DND-41 (cell line): ENCODE measurements around the gene GDF11.
A peak's percentile ranks its signal among the peaks of the same experiment; 100 is the strongest.

Experiments used
- ATAC-seq: fragments of 200-7000 bp; cut with Tn5 transposase; 3 replicates; pipeline ENCODE4 v1.9.1; 2021; ENCODE audit warnings: low read depth; ENCODE audit not compliant: insufficient read depth
- DNase-seq: peaks from one replicate; pipeline ENCODE4 v3.0.0-alpha.2; 2020
- H2AFZ ChIP-seq: 2 replicates; pipeline ENCODE4 v1.6.0; 2012; ENCODE audit warnings: low read depth, low read length
- H3K27ac ChIP-seq: 2 replicates; pipeline ENCODE4 v1.5.1; 2012; ENCODE audit warnings: low read length, inconsistent platforms
- H3K27me3 ChIP-seq: fragments of 200-600 bp; sonication (generic); 2 replicates; pipeline ENCODE4 v1.6.0; 2012; ENCODE audit warnings: low read length, mild to moderate bottlenecking, inconsistent platforms; ENCODE audit not compliant: insufficient read depth, poor library complexity
- H3K36me3 ChIP-seq: 2 replicates; pipeline ENCODE4 v1.5.1; 2012; ENCODE audit warnings: low read length, inconsistent platforms; ENCODE audit not compliant: insufficient read depth
- H3K4me1 ChIP-seq: 2 replicates; pipeline ENCODE4 v1.5.1; 2012; ENCODE audit warnings: mild to moderate bottlenecking, low read length; ENCODE audit not compliant: insufficient read depth
- H3K4me2 ChIP-seq: 2 replicates; pipeline ENCODE4 v1.6.0; 2012; ENCODE audit warnings: mild to moderate bottlenecking, moderate library complexity, low read length, inconsistent platforms; ENCODE audit not compliant: insufficient read depth
- H3K4me3 ChIP-seq, 2 experiments: fragments of 200-600 bp in 1 of 2; shearing (Covaris generic) in 1 of 2; 2 replicates each; pipeline ENCODE4 v1.5.1; 2012 to 2016; ENCODE audit warnings: inconsistent platforms in 2 of 2, low read length in 2 of 2, mild to moderate bottlenecking in 2 of 2, low read depth in 1 of 2, moderate library complexity in 1 of 2
- H3K79me2 ChIP-seq: 2 replicates; pipeline ENCODE4 v1.6.0; 2012; ENCODE audit warnings: low read length, inconsistent platforms; ENCODE audit not compliant: insufficient read depth
- H3K9ac ChIP-seq: 2 replicates; pipeline ENCODE4 v1.6.0; 2012; ENCODE audit warnings: low read depth, mild to moderate bottlenecking, inconsistent platforms, low read length, moderate library complexity
- H3K9me3 ChIP-seq: 2 replicates; pipeline ENCODE4 v1.5.1; 2012; ENCODE audit warnings: low read length, moderate library complexity, mild to moderate bottlenecking, inconsistent platforms; ENCODE audit not compliant: insufficient read depth, severe bottlenecking
- H4K20me1 ChIP-seq: 2 replicates; pipeline ENCODE4 v1.6.0; 2012; ENCODE audit warnings: low read length; ENCODE audit not compliant: insufficient read depth
- EZH2 ChIP-seq: IDR thresholded peaks from 3 replicates; pipeline ENCODE4 v1.6.1; 2012; ENCODE audit warnings: borderline replicate concordance, low read depth, mild to moderate bottlenecking, moderate library complexity, low read length, inconsistent platforms; ENCODE audit not compliant: severe bottlenecking
- TF ChIP-seq, protein P1 (sequence below): IDR thresholded peaks from 2 replicates; pipeline ENCODE4 v1.5.1; 2012; ENCODE audit warnings: borderline replicate concordance, low read length, moderate library complexity, mild to moderate bottlenecking; ENCODE audit not compliant: poor library complexity, severe bottlenecking; ENCODE audit errors: extremely low read depth

The GDF11 gene

DNA sequence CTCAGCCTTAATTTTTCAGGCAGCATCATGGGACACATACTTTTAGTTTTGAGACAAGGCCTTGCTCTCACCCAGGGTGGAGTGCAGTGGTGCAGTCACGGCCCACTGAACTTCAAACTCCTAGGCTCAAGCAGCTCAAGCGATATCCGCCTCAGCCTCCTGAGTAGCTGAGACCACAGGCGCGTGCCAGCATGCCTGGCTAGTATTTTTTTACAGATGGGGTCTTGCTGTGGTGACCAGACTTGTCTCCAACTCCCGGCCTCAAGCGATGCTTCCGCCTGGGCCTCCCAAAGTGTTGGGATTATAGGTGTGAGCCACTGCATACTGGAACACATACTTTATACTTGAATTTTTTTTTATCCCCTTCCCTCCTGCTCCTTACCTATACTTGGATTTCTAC is 20.0 kb upstream of the GDF11 start:
- TF ChIP-seq, protein P1, sequence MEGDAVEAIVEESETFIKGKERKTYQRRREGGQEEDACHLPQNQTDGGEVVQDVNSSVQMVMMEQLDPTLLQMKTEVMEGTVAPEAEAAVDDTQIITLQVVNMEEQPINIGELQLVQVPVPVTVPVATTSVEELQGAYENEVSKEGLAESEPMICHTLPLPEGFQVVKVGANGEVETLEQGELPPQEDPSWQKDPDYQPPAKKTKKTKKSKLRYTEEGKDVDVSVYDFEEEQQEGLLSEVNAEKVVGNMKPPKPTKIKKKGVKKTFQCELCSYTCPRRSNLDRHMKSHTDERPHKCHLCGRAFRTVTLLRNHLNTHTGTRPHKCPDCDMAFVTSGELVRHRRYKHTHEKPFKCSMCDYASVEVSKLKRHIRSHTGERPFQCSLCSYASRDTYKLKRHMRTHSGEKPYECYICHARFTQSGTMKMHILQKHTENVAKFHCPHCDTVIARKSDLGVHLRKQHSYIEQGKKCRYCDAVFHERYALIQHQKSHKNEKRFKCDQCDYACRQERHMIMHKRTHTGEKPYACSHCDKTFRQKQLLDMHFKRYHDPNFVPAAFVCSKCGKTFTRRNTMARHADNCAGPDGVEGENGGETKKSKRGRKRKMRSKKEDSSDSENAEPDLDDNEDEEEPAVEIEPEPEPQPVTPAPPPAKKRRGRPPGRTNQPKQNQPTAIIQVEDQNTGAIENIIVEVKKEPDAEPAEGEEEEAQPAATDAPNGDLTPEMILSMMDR, result no peak
- TF ChIP-seq EZH2, result no peak
- no peak overlapping the region for H3K27ac ChIP-seq
- H3K27me3 ChIP-seq, result no peaks in the 10 kb centered on the region
- H3K36me3 ChIP-seq, result peaks cover 75% of the 10 kb centered on the region
- H3K9ac ChIP-seq, result no peak overlapping the region
- H2AFZ ChIP-seq, result no peak overlapping the region
- ATAC-seq (no peak), DNase-seq (no peak)
- peaks cover 3% of the 10 kb centered on the region; the same call in 1 of the 2 replicates for H4K20me1 ChIP-seq
- H3K9me3 ChIP-seq, result no peaks in the 10 kb centered on the region
- H3K4me2 ChIP-seq, result no peak overlapping the region
- H3K4me3 ChIP-seq, result no peak overlapping the region
- H3K79me2 ChIP-seq, result peaks cover 17% of the 10 kb centered on the region
- H3K4me1 ChIP-seq, result peaks cover 18% of the 10 kb centered on the region

DNA sequence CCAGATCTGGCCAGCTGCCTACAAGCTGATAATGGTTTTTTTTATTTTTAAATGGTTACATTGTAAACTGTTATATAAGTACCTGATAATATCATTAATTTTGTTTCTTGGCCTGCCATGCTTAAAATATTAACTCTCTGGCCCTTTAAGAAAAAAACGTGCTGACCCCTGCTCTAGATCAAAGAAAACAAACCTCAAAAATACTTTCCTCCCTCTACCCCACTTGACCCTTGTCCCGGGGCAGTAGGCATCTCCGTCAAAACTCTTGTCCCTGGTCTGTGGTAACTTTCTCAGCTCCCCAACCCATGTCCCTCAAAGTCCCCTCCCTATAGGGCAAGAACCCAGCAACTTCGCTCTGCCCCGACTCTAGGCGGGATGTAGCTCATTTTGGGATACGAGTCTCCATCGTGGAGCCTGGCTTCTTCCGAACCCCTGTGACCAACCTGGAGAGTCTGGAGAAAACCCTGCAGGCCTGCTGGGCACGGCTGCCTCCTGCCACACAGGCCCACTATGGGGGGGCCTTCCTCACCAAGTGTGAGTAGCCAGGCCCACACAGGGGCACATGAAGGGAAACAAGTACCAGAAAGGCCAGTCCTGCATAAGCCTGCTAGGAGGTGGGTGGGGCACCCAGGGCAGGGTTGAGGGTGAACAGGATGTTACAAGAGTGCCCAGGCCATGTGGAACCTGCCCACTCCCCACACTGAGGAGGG is 19.3 kb upstream of the GDF11 start:
- peaks cover 13% of the 10 kb centered on the region for H3K4me1 ChIP-seq
- no peaks in the 10 kb centered on the region for H3K9me3 ChIP-seq
- peaks cover 70% of the 10 kb centered on the region for H3K36me3 ChIP-seq
- no peak overlapping the region for H3K9ac ChIP-seq
- peaks cover 12% of the 10 kb centered on the region for H3K79me2 ChIP-seq
- no peak for DNase-seq
- no peak overlapping the region for H3K4me3 ChIP-seq
- H3K27me3 ChIP-seq, result no peaks in the 10 kb centered on the region
- peaks cover 3% of the 10 kb centered on the region; the same call in 1 of the 2 replicates for H4K20me1 ChIP-seq
- ATAC-seq, result no peak
- TF ChIP-seq EZH2, result no peak
- TF ChIP-seq, protein P1, result no peak
- no peak overlapping the region for H3K27ac ChIP-seq
- no peak overlapping the region for H2AFZ ChIP-seq
- no peak overlapping the region for H3K4me2 ChIP-seq

DNA sequence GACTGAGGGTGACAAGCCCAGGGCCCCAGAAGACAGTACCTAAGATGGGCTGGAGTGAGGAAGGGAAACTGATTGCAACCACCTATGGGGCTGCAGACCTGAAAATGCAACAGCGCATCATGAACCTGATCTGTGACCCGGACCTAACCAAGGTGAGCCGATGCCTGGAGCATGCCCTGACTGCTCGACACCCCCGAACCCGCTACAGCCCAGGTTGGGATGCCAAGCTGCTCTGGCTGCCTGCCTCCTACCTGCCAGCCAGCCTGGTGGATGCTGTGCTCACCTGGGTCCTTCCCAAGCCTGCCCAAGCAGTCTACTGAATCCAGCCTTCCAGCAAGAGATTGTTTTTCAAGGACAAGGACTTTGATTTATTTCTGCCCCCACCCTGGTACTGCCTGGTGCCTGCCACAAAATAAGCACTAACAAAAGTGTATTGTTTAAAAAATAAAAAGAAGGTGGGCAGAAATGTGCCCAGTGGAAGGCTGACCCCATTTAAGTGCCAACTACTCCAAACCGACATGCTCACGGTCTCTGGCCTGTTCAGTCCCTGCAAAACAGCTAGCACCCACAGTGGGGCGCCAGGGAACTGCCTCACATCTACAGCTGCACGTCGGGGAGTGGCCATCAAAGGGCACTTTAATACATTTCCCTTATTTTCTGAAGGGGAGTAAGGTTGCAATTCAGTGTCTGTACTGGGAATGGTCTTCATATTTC is 18.5 kb upstream of the GDF11 start:
- no peak overlapping the region for H3K4me3 ChIP-seq
- peaks cover 11% of the 10 kb centered on the region for H3K79me2 ChIP-seq
- no peak overlapping the region for H3K27ac ChIP-seq
- H3K27me3 ChIP-seq, result no peaks in the 10 kb centered on the region
- peak; percentile 39 for ATAC-seq
- no peaks in the 10 kb centered on the region for H3K9me3 ChIP-seq
- peak; percentile 67 for DNase-seq
- TF ChIP-seq, protein P1, result peak; percentile 77
- no peak for TF ChIP-seq EZH2
- H3K36me3 ChIP-seq, result peaks cover 62% of the 10 kb centered on the region
- no peak overlapping the region for H3K4me2 ChIP-seq
- H3K4me1 ChIP-seq, result peaks cover 17% of the 10 kb centered on the region
- H2AFZ ChIP-seq, result no peak overlapping the region
- H3K9ac ChIP-seq, result no peak overlapping the region
- peaks cover 3% of the 10 kb centered on the region; the same call in 1 of the 2 replicates for H4K20me1 ChIP-seq
